ENCODE measurements around the gene TMEM245. TPM values are rescaled to one million over a fixed set of nuclear protein-coding genes. Genes with fewer than 3 reads are reported as not detected.

The TMEM245 gene
- total and polyA plus RNA-seq, 2 donors (not counting 1 experiment from before 2014, with no cell fraction given), result 48.2 to 48.8 TPM

DNA sequence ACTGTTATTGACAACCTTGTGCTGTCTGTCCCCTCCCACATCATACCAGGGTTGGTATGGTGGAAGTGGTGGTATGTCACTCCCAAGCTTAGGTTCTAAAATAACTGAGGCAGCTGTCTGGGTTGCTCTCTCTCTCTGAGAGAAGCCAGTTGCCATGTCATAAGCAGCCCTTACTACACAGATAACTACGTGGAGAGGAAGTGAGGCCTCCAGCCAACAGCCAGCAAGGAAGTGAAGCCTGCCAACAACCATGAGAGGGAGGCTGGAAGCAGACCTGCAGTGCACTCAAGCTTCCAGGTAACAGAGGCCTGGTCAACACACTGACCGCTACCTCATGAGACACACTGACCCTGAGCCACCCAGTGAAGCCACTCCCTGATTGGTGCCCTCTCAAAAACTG lies 125.1 kb downstream of the TMEM245 start:
- H3K9me3 ChIP-seq (ENCODE audit: control insufficient read depth, insufficient read depth, low read depth, low read length), result no peaks in the 10 kb centered on the region
- no peaks in the 10 kb centered on the region for H4K20me1 ChIP-seq (ENCODE audit: control insufficient read depth, extremely low read depth, insufficient read depth, low read length)
- no peak overlapping the region for H3K9ac ChIP-seq (ENCODE audit: insufficient read depth, low read length)
- no peak overlapping the region for H3K27ac ChIP-seq (ENCODE audit: insufficient read depth, low read length)
- H3K4me3 ChIP-seq (replicated peaks in 1 of 4; ENCODE audit: control extremely low read depth in 1 of 4, insufficient read depth in 1 of 4, low read depth in 3 of 4, low read length in 4 of 4), result no peak overlapping the region
- H3K36me3 ChIP-seq (ENCODE audit: control insufficient read depth, insufficient read depth, low read length), result no peaks in the 10 kb centered on the region
- H3K4me1 ChIP-seq (ENCODE audit: control insufficient read depth, extremely low read depth, insufficient read depth, low read length), result no peaks in the 10 kb centered on the region
- no peak overlapping the region for H3K4me2 ChIP-seq (ENCODE audit: extremely low read depth, insufficient read depth, low read length)
- no peak overlapping the region for H2AFZ ChIP-seq (ENCODE audit: low read length)
- H3K79me2 ChIP-seq (ENCODE audit: control insufficient read depth, insufficient read depth, low read length), result peaks cover 32% of the 10 kb centered on the region
- H3K27me3 ChIP-seq (ENCODE audit: control insufficient read depth, insufficient read depth, low read length), result no peaks in the 10 kb centered on the region
- TF ChIP-seq, protein P1, sequence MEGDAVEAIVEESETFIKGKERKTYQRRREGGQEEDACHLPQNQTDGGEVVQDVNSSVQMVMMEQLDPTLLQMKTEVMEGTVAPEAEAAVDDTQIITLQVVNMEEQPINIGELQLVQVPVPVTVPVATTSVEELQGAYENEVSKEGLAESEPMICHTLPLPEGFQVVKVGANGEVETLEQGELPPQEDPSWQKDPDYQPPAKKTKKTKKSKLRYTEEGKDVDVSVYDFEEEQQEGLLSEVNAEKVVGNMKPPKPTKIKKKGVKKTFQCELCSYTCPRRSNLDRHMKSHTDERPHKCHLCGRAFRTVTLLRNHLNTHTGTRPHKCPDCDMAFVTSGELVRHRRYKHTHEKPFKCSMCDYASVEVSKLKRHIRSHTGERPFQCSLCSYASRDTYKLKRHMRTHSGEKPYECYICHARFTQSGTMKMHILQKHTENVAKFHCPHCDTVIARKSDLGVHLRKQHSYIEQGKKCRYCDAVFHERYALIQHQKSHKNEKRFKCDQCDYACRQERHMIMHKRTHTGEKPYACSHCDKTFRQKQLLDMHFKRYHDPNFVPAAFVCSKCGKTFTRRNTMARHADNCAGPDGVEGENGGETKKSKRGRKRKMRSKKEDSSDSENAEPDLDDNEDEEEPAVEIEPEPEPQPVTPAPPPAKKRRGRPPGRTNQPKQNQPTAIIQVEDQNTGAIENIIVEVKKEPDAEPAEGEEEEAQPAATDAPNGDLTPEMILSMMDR (conservative IDR thresholded peaks at IDR 0.05 in 1 of 2, IDR thresholded peaks at IDR 0.05 in 1 of 2; ENCODE audit: low read depth in 1 of 2, low read length in 2 of 2), result no peak
- TF ChIP-seq EZH2 (IDR thresholded peaks at IDR 0.05; ENCODE audit: low read length, missing control alignments), result no peak
- DNase-seq (ENCODE audit: low read depth in 2 of 2), result peak; percentile 28 to 39

DNA sequence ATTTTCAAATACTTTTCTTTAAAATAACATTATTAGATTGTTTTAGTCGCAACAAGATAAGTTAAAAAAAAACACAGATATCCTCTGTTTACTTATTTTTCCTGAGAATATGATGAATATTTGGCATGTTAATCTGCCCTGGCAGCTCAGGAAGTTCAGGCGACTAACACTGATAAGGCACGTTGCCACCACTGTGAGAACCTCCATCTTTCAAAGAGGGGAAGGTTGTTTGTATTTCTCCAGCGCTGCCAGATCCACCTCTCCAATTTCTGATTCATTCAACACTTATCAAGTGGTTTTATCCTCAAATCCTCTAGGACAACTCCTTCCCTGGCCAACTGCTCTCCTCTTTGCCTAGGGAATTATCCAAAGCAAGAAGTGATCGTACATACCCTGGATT lies 128.3 kb downstream of the TMEM245 start:
- H4K20me1 ChIP-seq (ENCODE audit: control insufficient read depth, extremely low read depth, insufficient read depth, low read length), result no peaks in the 10 kb centered on the region
- H3K4me1 ChIP-seq (ENCODE audit: control insufficient read depth, extremely low read depth, insufficient read depth, low read length), result no peaks in the 10 kb centered on the region
- no peaks in the 10 kb centered on the region for H3K9me3 ChIP-seq (ENCODE audit: control insufficient read depth, insufficient read depth, low read depth, low read length)
- no peaks in the 10 kb centered on the region for H3K27me3 ChIP-seq (ENCODE audit: control insufficient read depth, insufficient read depth, low read length)
- TF ChIP-seq, protein P1 (conservative IDR thresholded peaks at IDR 0.05 in 1 of 2, IDR thresholded peaks at IDR 0.05 in 1 of 2; ENCODE audit: low read depth in 1 of 2, low read length in 2 of 2), result no peak
- TF ChIP-seq EZH2 (IDR thresholded peaks at IDR 0.05; ENCODE audit: low read length, missing control alignments), result no peak
- no peak overlapping the region for H3K27ac ChIP-seq (ENCODE audit: insufficient read depth, low read length)
- H3K4me3 ChIP-seq (replicated peaks in 1 of 4; ENCODE audit: control extremely low read depth in 1 of 4, insufficient read depth in 1 of 4, low read depth in 3 of 4, low read length in 4 of 4), result no peak overlapping the region
- H3K79me2 ChIP-seq (ENCODE audit: control insufficient read depth, insufficient read depth, low read length), result peaks cover 12% of the 10 kb centered on the region
- no peak overlapping the region for H3K9ac ChIP-seq (ENCODE audit: insufficient read depth, low read length)
- no peak overlapping the region for H3K4me2 ChIP-seq (ENCODE audit: extremely low read depth, insufficient read depth, low read length)
- DNase-seq (ENCODE audit: low read depth in 2 of 2), result peak in 1 of 2 donors; percentile 66
- H2AFZ ChIP-seq (ENCODE audit: low read length), result no peak overlapping the region
- no peaks in the 10 kb centered on the region for H3K36me3 ChIP-seq (ENCODE audit: control insufficient read depth, insufficient read depth, low read length)

GRCh38 chr9:108983885-108984284 lies 135.9 kb downstream of the TMEM245 start:
- Histone ChIP-seq H3K79me2 (ENCODE audit: control insufficient read depth, insufficient read depth, low read length) (no peaks in the 10 kb centered on the region), H3K4me1 (ENCODE audit: control insufficient read depth, extremely low read depth, insufficient read depth, low read length) (no peaks in the 10 kb centered on the region), H3K4me2 (ENCODE audit: extremely low read depth, insufficient read depth, low read length) (no peak overlapping the region), H2AFZ (ENCODE audit: low read length) (no peak overlapping the region), H3K4me3 (replicated peaks in 1 of 4; ENCODE audit: control extremely low read depth in 1 of 4, insufficient read depth in 1 of 4, low read depth in 3 of 4, low read length in 4 of 4) (no peak overlapping the region), H3K9ac (ENCODE audit: insufficient read depth, low read length) (no peak overlapping the region), H3K9me3 (ENCODE audit: control insufficient read depth, insufficient read depth, low read depth, low read length) (no peaks in the 10 kb centered on the region), H3K27me3 (ENCODE audit: control insufficient read depth, insufficient read depth, low read length) (no peaks in the 10 kb centered on the region), H3K36me3 (ENCODE audit: control insufficient read depth, insufficient read depth, low read length) (peaks cover 4% of the 10 kb centered on the region), H3K27ac (ENCODE audit: insufficient read depth, low read length) (no peak overlapping the region), H4K20me1 (ENCODE audit: control insufficient read depth, extremely low read depth, insufficient read depth, low read length) (no peaks in the 10 kb centered on the region)
- DNase-seq (ENCODE audit: low read depth in 2 of 2), result no peak
- TF ChIP-seq, protein P1 (conservative IDR thresholded peaks at IDR 0.05 in 1 of 2, IDR thresholded peaks at IDR 0.05 in 1 of 2; ENCODE audit: low read depth in 1 of 2, low read length in 2 of 2), result no peak
- TF ChIP-seq EZH2 (IDR thresholded peaks at IDR 0.05; ENCODE audit: low read length, missing control alignments), result no peak
